Keratinocyte (primary cell): ENCODE data around the gene MAPK12. TPM values are rescaled to one million over a fixed set of nuclear protein-coding genes. Genes with fewer than 3 reads are reported as not detected.

Experiments used
- DNase-seq: peaks from one replicate; pipeline ENCODE4 v3.0.0-alpha.2; 2011; ENCODE audit warnings: low read depth, missing footprints, low spot score
- FAIRE-seq: peaks from 2 replicates; lab custom pipeline; 2011; peaks lifted over from hg19 to GRCh38; lab: Jason Lieb, UNC
- H2AFZ ChIP-seq: 2 replicates; pipeline ENCODE4 v1.6.0; 2012; ENCODE audit warnings: low read length, control low read depth, inconsistent platforms; ENCODE audit not compliant: control insufficient read depth
- H3K27ac ChIP-seq: 2 replicates; pipeline ENCODE4 v1.5.1; 2011; ENCODE audit warnings: low read length; ENCODE audit not compliant: control insufficient read depth, insufficient read depth
- H3K27me3 ChIP-seq: 3 replicates; pipeline ENCODE4 v1.6.0; 2011; ENCODE audit warnings: low read length; ENCODE audit not compliant: control insufficient read depth, insufficient read depth; ENCODE audit errors: extremely low read depth
- H3K36me3 ChIP-seq, 2 experiments: 2 replicates in 1 of 2; 3 replicates in 1 of 2; pipeline ENCODE4 v1.5.1; 2011; ENCODE audit warnings: low read length in 2 of 2, mild to moderate bottlenecking in 1 of 2; ENCODE audit not compliant: control insufficient read depth in 2 of 2, insufficient read depth in 2 of 2; ENCODE audit errors: extremely low read depth in 1 of 2
- H3K4me1 ChIP-seq: 3 replicates; pipeline ENCODE4 v1.5.1; 2011; ENCODE audit warnings: low read length; ENCODE audit not compliant: control insufficient read depth, insufficient read depth; ENCODE audit errors: extremely low read depth
- H3K4me2 ChIP-seq: 3 replicates; pipeline ENCODE4 v1.6.0; 2011; ENCODE audit warnings: low read depth, low read length; ENCODE audit not compliant: control insufficient read depth, insufficient read depth; ENCODE audit errors: extremely low read depth
- H3K4me3 ChIP-seq, 3 experiments: fragments of 200-600 bp in 1 of 3; sonication (generic) in 1 of 3; 2 replicates in 2 of 3; 3 replicates in 1 of 3; pipeline ENCODE4 v1.5.1; 2011 to 2016; ENCODE audit warnings: low read length in 3 of 3, mild to moderate bottlenecking in 3 of 3, control low read depth in 2 of 3, inconsistent platforms in 1 of 3, low read depth in 1 of 3, mixed read lengths in 1 of 3, mixed run types in 1 of 3, moderate library complexity in 1 of 3; ENCODE audit not compliant: control insufficient read depth in 2 of 3, insufficient read depth in 2 of 3; ENCODE audit errors: extremely low read depth in 1 of 3
- H3K79me2 ChIP-seq: 2 replicates; pipeline ENCODE4 v1.6.0; 2012; ENCODE audit warnings: low read length; ENCODE audit not compliant: control insufficient read depth, insufficient read depth
- H3K9ac ChIP-seq: 3 replicates; pipeline ENCODE4 v1.6.0; 2011; ENCODE audit warnings: low read length; ENCODE audit not compliant: control insufficient read depth, insufficient read depth; ENCODE audit errors: extremely low read depth
- H3K9me1 ChIP-seq: 3 replicates; pipeline ENCODE4 v1.6.0; 2011; ENCODE audit warnings: low read length; ENCODE audit not compliant: control insufficient read depth, insufficient read depth; ENCODE audit errors: extremely low read depth
- H3K9me3 ChIP-seq: 2 replicates; pipeline ENCODE4 v1.5.1; 2012; ENCODE audit warnings: low read depth, low read length; ENCODE audit not compliant: control insufficient read depth
- H4K20me1 ChIP-seq: 3 replicates; pipeline ENCODE4 v1.6.0; 2011; ENCODE audit warnings: low read length; ENCODE audit not compliant: control insufficient read depth, insufficient read depth; ENCODE audit errors: extremely low read depth
- EZH2 ChIP-seq: IDR thresholded peaks from one replicate; pipeline ENCODE4 v1.6.1; 2012; ENCODE audit warnings: inconsistent platforms, mild to moderate bottlenecking, low read length, moderate library complexity
- dilution Hi-C: fragments of 300-500 bp; cut with MboI; formaldehyde crosslinking; loops from one replicate; pipeline ENCODE4 v1.7.0; 2020; ENCODE audit warnings: low sequenced_read_pairs; ENCODE audit not compliant: extremely low pct_ligation_motif_present
- polyA plus RNA-seq, 5 experiments: library from polyadenylated mRNA; depleted of rRNA in 3 of 5; stranded (reverse) in 3 of 5; stranded (forward) in 1 of 5; unstranded in 1 of 5; fragments of >200 nt; gene quantifications; 1 replicate in 1 of 5; 2 replicates in 3 of 5; 3 replicates in 1 of 5; pipeline versions ENCODE4 v1.2.1 to v1.2.3, GENCODE V29; 2011 to 2012; ENCODE audit warnings: missing spikeins in 2 of 5, low read depth in 1 of 5, low replicate concordance in 1 of 5
- TF ChIP-seq, protein P1 (sequence below), 3 experiments: IDR thresholded peaks in 1 of 3; conservative IDR thresholded peaks in 1 of 3; optimal IDR thresholded peaks in 1 of 3; 2 replicates in 2 of 3; 3 replicates in 1 of 3; pipeline versions ENCODE3 to v1.5.1; 2011; ENCODE audit warnings: low read length in 3 of 3, mild to moderate bottlenecking in 3 of 3, moderate library complexity in 2 of 3, control low read depth in 1 of 3, inconsistent platforms in 1 of 3; ENCODE audit not compliant: insufficient read depth in 2 of 3; ENCODE audit errors: extremely low read depth in 1 of 3

Gene MAPK12
- polyA plus RNA-seq, 1 donor (not counting 4 experiments of a cell fraction or from before 2014, with no cell fraction given): 10.1 TPM

- H2AFZ ChIP-seq: no peak overlapping the region
- no peaks in the 10 kb centered on the region for H3K79me2 ChIP-seq
- no peaks in the 10 kb centered on the region for H3K27me3 ChIP-seq
- dilution Hi-C loops: no loop called here
- H4K20me1 ChIP-seq: no peaks in the 10 kb centered on the region
- no peak overlapping the region for H3K4me3 ChIP-seq
- H3K9me1 ChIP-seq: no peaks in the 10 kb centered on the region
- H3K9ac ChIP-seq: no peak overlapping the region
- peaks cover 3 to 20% of the 10 kb centered on the region in 2 experiments for H3K36me3 ChIP-seq
- DNase-seq (no peak), FAIRE-seq (no peak)
- H3K4me2 ChIP-seq: no peak overlapping the region
- no peaks in the 10 kb centered on the region for H3K4me1 ChIP-seq
- no peak overlapping the region for H3K27ac ChIP-seq
- H3K9me3 ChIP-seq: no peaks in the 10 kb centered on the region
- TF ChIP-seq EZH2: no peak
- TF ChIP-seq, protein P1, sequence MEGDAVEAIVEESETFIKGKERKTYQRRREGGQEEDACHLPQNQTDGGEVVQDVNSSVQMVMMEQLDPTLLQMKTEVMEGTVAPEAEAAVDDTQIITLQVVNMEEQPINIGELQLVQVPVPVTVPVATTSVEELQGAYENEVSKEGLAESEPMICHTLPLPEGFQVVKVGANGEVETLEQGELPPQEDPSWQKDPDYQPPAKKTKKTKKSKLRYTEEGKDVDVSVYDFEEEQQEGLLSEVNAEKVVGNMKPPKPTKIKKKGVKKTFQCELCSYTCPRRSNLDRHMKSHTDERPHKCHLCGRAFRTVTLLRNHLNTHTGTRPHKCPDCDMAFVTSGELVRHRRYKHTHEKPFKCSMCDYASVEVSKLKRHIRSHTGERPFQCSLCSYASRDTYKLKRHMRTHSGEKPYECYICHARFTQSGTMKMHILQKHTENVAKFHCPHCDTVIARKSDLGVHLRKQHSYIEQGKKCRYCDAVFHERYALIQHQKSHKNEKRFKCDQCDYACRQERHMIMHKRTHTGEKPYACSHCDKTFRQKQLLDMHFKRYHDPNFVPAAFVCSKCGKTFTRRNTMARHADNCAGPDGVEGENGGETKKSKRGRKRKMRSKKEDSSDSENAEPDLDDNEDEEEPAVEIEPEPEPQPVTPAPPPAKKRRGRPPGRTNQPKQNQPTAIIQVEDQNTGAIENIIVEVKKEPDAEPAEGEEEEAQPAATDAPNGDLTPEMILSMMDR (optimal IDR thresholded peaks at IDR 0.05 in 1 of 3, IDR thresholded peaks at IDR 0.05 in 1 of 3, conservative IDR thresholded peaks at IDR 0.05 in 1 of 3; ENCODE audit: extremely low read depth in 1 of 3, insufficient read depth in 2 of 3, low read length in 3 of 3): no peak
These were observed 33.1 kb downstream of the MAPK12 start for GRCh38 chr22:50228366-50228765.

DNA sequence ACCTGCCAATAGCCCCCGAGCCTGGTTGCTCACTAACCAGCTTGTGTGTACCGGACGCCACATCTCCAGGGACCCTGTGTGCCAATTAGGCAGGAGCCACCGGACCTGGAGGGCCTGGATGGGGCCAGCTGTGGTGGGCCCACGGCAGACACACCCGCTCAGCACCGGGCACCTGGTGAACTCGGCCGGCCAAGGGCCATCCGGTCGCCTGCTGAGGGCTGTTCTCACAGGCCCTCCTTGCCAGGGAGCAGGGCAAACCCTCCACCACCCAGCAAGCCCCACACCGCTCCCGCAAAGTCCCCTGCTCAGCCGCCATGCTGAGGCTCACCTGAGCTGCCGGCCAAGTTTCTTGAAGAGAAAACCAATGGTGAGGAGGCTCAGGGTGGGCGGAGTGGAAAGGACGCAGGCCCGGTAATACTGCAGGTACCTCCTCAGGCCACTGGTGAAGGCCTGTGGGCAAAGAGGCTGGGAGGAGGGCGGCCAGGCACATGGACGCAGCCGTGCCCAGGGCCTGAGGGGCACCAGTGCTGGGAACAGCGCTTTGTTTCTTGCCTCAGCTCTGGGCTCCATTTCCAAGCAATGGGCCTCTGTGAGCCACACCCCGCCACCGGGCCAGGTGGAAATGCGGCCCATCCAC is 33.8 kb downstream of the MAPK12 start:
- TF ChIP-seq, protein P1 (optimal IDR thresholded peaks at IDR 0.05 in 1 of 3, IDR thresholded peaks at IDR 0.05 in 1 of 3, conservative IDR thresholded peaks at IDR 0.05 in 1 of 3; ENCODE audit: extremely low read depth in 1 of 3, insufficient read depth in 2 of 3, low read length in 3 of 3): no peak
- no peak for TF ChIP-seq EZH2
- Histone ChIP-seq H2AFZ (no peak overlapping the region), H3K4me3 (no peak overlapping the region), H3K9me3 (no peaks in the 10 kb centered on the region), H3K27ac (no peak overlapping the region), H3K79me2 (no peaks in the 10 kb centered on the region), H3K36me3 (peaks cover 6 to 24% of the 10 kb centered on the region in 2 experiments), H3K4me1 (no peaks in the 10 kb centered on the region), H3K9ac (no peak overlapping the region), H3K9me1 (no peaks in the 10 kb centered on the region), H4K20me1 (no peaks in the 10 kb centered on the region), H3K4me2 (no peak overlapping the region), H3K27me3 (no peaks in the 10 kb centered on the region)
- DNase-seq: no peak
- no peak for FAIRE-seq
- dilution Hi-C loops: no loop called here
